Mesendoderm (in vitro differentiated cells): ENCODE data around the gene BCAN.
"Not testable (repeated sequence)": the region's sequence is repeated elsewhere in the genome, so short reads cannot be mapped to it uniquely, and the experiment has no call there.

Experiments
- DNase-seq: peaks from one replicate; pipeline ENCODE4 v3.0.0; 2013
- H2AK5ac ChIP-seq: 2 replicates; pipeline ENCODE4 v1.6.1; 2013; ENCODE audit warnings: low read length, inconsistent platforms
- H2BK120ac ChIP-seq: 2 replicates; pipeline ENCODE4 v1.6.1; 2013; ENCODE audit warnings: low read depth, mild to moderate bottlenecking, low read length, moderate library complexity, mixed read lengths
- H2BK15ac ChIP-seq: replicated peaks from 2 replicates; pipeline ENCODE4 v1.6.1; 2013; ENCODE audit warnings: low read depth, mild to moderate bottlenecking, moderate library complexity
- H2BK5ac ChIP-seq: 2 replicates; pipeline ENCODE4 v1.6.1; 2013; ENCODE audit warnings: low read length, inconsistent platforms
- H3K18ac ChIP-seq: 2 replicates; pipeline ENCODE4 v1.6.1; 2013; ENCODE audit warnings: mild to moderate bottlenecking, low read length, mixed read lengths
- H3K23ac ChIP-seq: one replicate; pipeline ENCODE4 v1.6.1; 2013; ENCODE audit warnings: low read length
- H3K27ac ChIP-seq: 2 replicates; pipeline ENCODE4 v1.5.1; 2013; ENCODE audit warnings: low read depth, mild to moderate bottlenecking, inconsistent platforms, low read length, moderate library complexity
- H3K27me3 ChIP-seq: 2 replicates; pipeline ENCODE4 v1.6.1; 2013; ENCODE audit warnings: low read length, control low read depth, mild to moderate bottlenecking, inconsistent platforms; ENCODE audit not compliant: insufficient read depth, poor library complexity
- H3K36me3 ChIP-seq: 2 replicates; pipeline ENCODE4 v1.6.1; 2013; ENCODE audit warnings: low read length, inconsistent platforms; ENCODE audit not compliant: control insufficient read depth, insufficient read depth
- H3K4ac ChIP-seq: one replicate; pipeline ENCODE4 v1.6.1; 2013; ENCODE audit warnings: low read depth, mild to moderate bottlenecking, low read length, moderate library complexity
- H3K4me1 ChIP-seq: 2 replicates; pipeline ENCODE4 v1.6.1; 2013; ENCODE audit warnings: low read depth, low read length, inconsistent platforms; ENCODE audit not compliant: control insufficient read depth
- H3K4me2 ChIP-seq: 2 replicates; pipeline ENCODE4 v1.6.1; 2013; ENCODE audit warnings: low read length
- H3K4me3 ChIP-seq: 2 replicates; pipeline ENCODE4 v1.5.1; 2013; ENCODE audit warnings: mild to moderate bottlenecking, low read length
- H3K56ac ChIP-seq: one replicate; pipeline ENCODE4 v1.6.1; 2013; ENCODE audit warnings: low read length
- H3K79me1 ChIP-seq: 2 replicates; pipeline ENCODE4 v1.6.1; 2013; ENCODE audit warnings: low read length, inconsistent platforms
- H3K79me2 ChIP-seq: 2 replicates; pipeline ENCODE4 v1.6.1; 2013; ENCODE audit warnings: mild to moderate bottlenecking, low read length; ENCODE audit not compliant: control insufficient read depth, insufficient read depth
- H3K9ac ChIP-seq: 2 replicates; pipeline ENCODE4 v1.6.1; 2013; ENCODE audit warnings: low read length, inconsistent platforms
- H4K5ac ChIP-seq: one replicate; pipeline ENCODE4 v1.6.1; 2013; ENCODE audit warnings: low read length
- H4K8ac ChIP-seq: one replicate; pipeline ENCODE4 v1.6.1; 2013; ENCODE audit warnings: low read depth, mild to moderate bottlenecking, control low read depth, low read length, moderate library complexity
- WGBS: extraction: QIAGEN DNeasy Blood & Tissue Kit; methylation state at CpG from one replicate; pipeline ENCODE4 v1.1.7; 2013; ENCODE audit warnings: low lambda C conversion rate, missing lambda C conversion rate; ENCODE audit not compliant: insufficient coverage; ENCODE audit errors: extremely low coverage; 5-methylcytosine and 5-hydroxymethylcytosine counted together

BCAN gene

GRCh38 chr1:156601122-156601830 lies 40.6 kb upstream of the BCAN start, which contains the start of gene GPATCH4:
Gene GPATCH4, minus strand, starts transcription at chr1:156601479.
- peak; percentile 97 for DNase-seq
- Histone ChIP-seq H4K8ac (no peak within 1 kb of the TSS), H3K36me3 (no peaks in the 10 kb centered on the region), H2BK120ac (no peak within 1 kb of the TSS), H4K5ac (peak within 1 kb of the TSS; percentile 40), H3K27ac (peak within 1 kb of the TSS; percentile 2), H2AK5ac (no peak within 1 kb of the TSS), H3K9ac (peak within 1 kb of the TSS; percentile 85), H2BK5ac (no peak within 1 kb of the TSS), H3K27me3 (no peaks in the 10 kb centered on the region), H3K18ac (peak within 1 kb of the TSS; percentile 55), H3K56ac (peak within 1 kb of the TSS; percentile 93), H3K4me2 (peak within 1 kb of the TSS; percentile 89), H3K79me1 (peaks cover 14% of the 10 kb centered on the region), H2BK15ac (no peak within 1 kb of the TSS), H3K4me3 (peak within 1 kb of the TSS; percentile 85), H3K79me2 (peaks cover 13% of the 10 kb centered on the region), H3K23ac (no peak within 1 kb of the TSS), H3K4me1 (no peaks in the 10 kb centered on the region), H3K4ac (peak within 1 kb of the TSS; percentile 84)
- WGBS: no CpG with 5 or more reads among the region's 35 CpGs

GRCh38 chr1:156601892-156602291 lies 40.0 kb upstream of the BCAN start:
- no peaks in the 10 kb centered on the region for H3K4me1 ChIP-seq
- H2AK5ac ChIP-seq: no peak overlapping the region
- H3K27ac ChIP-seq: no peak overlapping the region
- H3K4ac ChIP-seq: no peak overlapping the region
- H3K36me3 ChIP-seq: no peaks in the 10 kb centered on the region
- no peak overlapping the region for H3K18ac ChIP-seq
- H3K23ac ChIP-seq: no peak overlapping the region
- H4K8ac ChIP-seq: no peak overlapping the region
- H3K9ac ChIP-seq: peak overlapping the region; percentile 72
- H2BK120ac ChIP-seq: no peak overlapping the region
- H3K4me3 ChIP-seq: no peak overlapping the region
- peak overlapping the region; percentile 49 for H3K4me2 ChIP-seq
- H2BK5ac ChIP-seq: no peak overlapping the region
- no peak overlapping the region for H2BK15ac ChIP-seq
- H3K27me3 ChIP-seq: no peaks in the 10 kb centered on the region
- peak overlapping the region; percentile 86 for H3K56ac ChIP-seq
- no CpG with 5 or more reads among the region's 12 CpGs for WGBS
- peaks cover 14% of the 10 kb centered on the region for H3K79me1 ChIP-seq
- DNase-seq: no peak
- H4K5ac ChIP-seq: no peak overlapping the region
- peaks cover 13% of the 10 kb centered on the region for H3K79me2 ChIP-seq

GRCh38 chr1:156602557-156602993 lies 39.3 kb upstream of the BCAN start:
- no peak overlapping the region for H3K4me2 ChIP-seq
- no peak overlapping the region for H2BK5ac ChIP-seq
- H3K36me3 ChIP-seq: no peaks in the 10 kb centered on the region
- H4K5ac ChIP-seq: no peak overlapping the region
- no peak overlapping the region for H2BK120ac ChIP-seq
- peak overlapping the region; percentile 77 for H3K56ac ChIP-seq
- no peak overlapping the region for H3K23ac ChIP-seq
- H2AK5ac ChIP-seq: no peak overlapping the region
- peak overlapping the region; percentile 43 for H3K4ac ChIP-seq
- no peaks in the 10 kb centered on the region for H3K4me1 ChIP-seq
- H3K9ac ChIP-seq: peak overlapping the region; percentile 45
- H2BK15ac ChIP-seq: no peak overlapping the region
- H3K27ac ChIP-seq: no peak overlapping the region
- peaks cover 14% of the 10 kb centered on the region for H3K79me1 ChIP-seq
- H3K27me3 ChIP-seq: no peaks in the 10 kb centered on the region
- H3K4me3 ChIP-seq: no peak overlapping the region
- H4K8ac ChIP-seq: peak overlapping the region; percentile 65
- peaks cover 13% of the 10 kb centered on the region for H3K79me2 ChIP-seq
- DNase-seq: peak; percentile 62
- no CpG with 5 or more reads among the region's 10 CpGs for WGBS
- H3K18ac ChIP-seq: no peak overlapping the region

- not testable (repeated sequence) for H3K4me1 ChIP-seq
- WGBS: no CpG with 5 or more reads among the region's 4 CpGs
Observed at GRCh38 chr1:156607344-156607743, 34.6 kb upstream of the BCAN start.

GRCh38 chr1:156608036-156608674 lies 33.8 kb upstream of the BCAN start:
- H3K9ac ChIP-seq: no peak overlapping the region
- no peak overlapping the region for H3K4ac ChIP-seq
- H3K27me3 ChIP-seq: no peaks in the 10 kb centered on the region
- no peak overlapping the region for H2BK15ac ChIP-seq
- no peak overlapping the region for H2AK5ac ChIP-seq
- no peak overlapping the region for H3K18ac ChIP-seq
- no peak overlapping the region for H3K56ac ChIP-seq
- no peak overlapping the region for H3K27ac ChIP-seq
- H2BK120ac ChIP-seq: no peak overlapping the region
- H3K4me2 ChIP-seq: no peak overlapping the region
- H3K79me1 ChIP-seq: no peaks in the 10 kb centered on the region
- no peak overlapping the region for H3K4me3 ChIP-seq
- H4K8ac ChIP-seq: no peak overlapping the region
- no peaks in the 10 kb centered on the region for H3K36me3 ChIP-seq
- H3K4me1 ChIP-seq: no peaks in the 10 kb centered on the region
- H4K5ac ChIP-seq: no peak overlapping the region
- no peaks in the 10 kb centered on the region for H3K79me2 ChIP-seq
- H2BK5ac ChIP-seq: no peak overlapping the region
- H3K23ac ChIP-seq: no peak overlapping the region
- peak; percentile 90 for DNase-seq
- no CpG with 5 or more reads among the region's 7 CpGs for WGBS

More at GRCh38 chr1:156607344-156607743, 34.6 kb upstream of the BCAN start:
- H2AK5ac ChIP-seq, DNase-seq, H3K79me1 ChIP-seq, H3K4me2 ChIP-seq, H3K18ac ChIP-seq, H3K27me3 ChIP-seq, H2BK120ac ChIP-seq, H4K8ac ChIP-seq, H3K36me3 ChIP-seq, H3K56ac ChIP-seq, H4K5ac ChIP-seq, H3K4me3 ChIP-seq, H2BK15ac ChIP-seq, H3K23ac ChIP-seq, H2BK5ac ChIP-seq, H3K4ac ChIP-seq, H3K9ac ChIP-seq, H3K27ac ChIP-seq, H3K79me2 ChIP-seq: not testable (repeated sequence)
